DMS53 treated with DMSO at 0.1 percent for 48 hours (cell line): ENCODE measurements around the gene FEN1.
A peak's percentile ranks its signal among the peaks of the same experiment; 100 is the strongest.

ENCODE experiments used
- DNase-seq: peaks from one replicate; lab custom pipeline; 2025; ENCODE audit not compliant: unreplicated experiment; lab: John Stamatoyannopoulos, UW

FEN1 gene

GRCh38 chr11:61793083-61793828 lies 545 bp downstream of the FEN1 start:
- DNase-seq: peak; percentile 36

GRCh38 chr11:61793829-61794204 lies 1.1 kb downstream of the FEN1 start:
- no peak for DNase-seq

- DNase-seq: no peak
Observed at GRCh38 chr11:61794579-61794978, 1.9 kb downstream of the FEN1 start.

- no peak for DNase-seq
Observed at GRCh38 chr11:61795459-61795858, 2.7 kb downstream of the FEN1 start.

- no peak for DNase-seq
Observed at GRCh38 chr11:61795876-61796526, 3.3 kb downstream of the FEN1 start.

GRCh38 chr11:61797263-61797944 lies 4.7 kb downstream of the FEN1 start:
- DNase-seq: peak; percentile 67

GRCh38 chr11:61799665-61800284 lies 7.1 kb downstream of the FEN1 start:
- no peak for DNase-seq

- DNase-seq: no peak
Observed at GRCh38 chr11:61800331-61801281, 7.9 kb downstream of the FEN1 start.

- no peak for DNase-seq
Observed at GRCh38 chr11:61802605-61803004, 9.9 kb downstream of the FEN1 start.

- no peak for DNase-seq
Observed at GRCh38 chr11:61803889-61804647, 11.4 kb downstream of the FEN1 start.

- no peak for DNase-seq
Observed at GRCh38 chr11:61805146-61805545, 12.4 kb downstream of the FEN1 start.

GRCh38 chr11:61806785-61807184 lies 14.1 kb downstream of the FEN1 start:
- DNase-seq: no peak

GRCh38 chr11:61810671-61811175 lies 18.0 kb downstream of the FEN1 start:
- DNase-seq: no peak

GRCh38 chr11:61811831-61812230 lies 19.1 kb downstream of the FEN1 start:
- DNase-seq: no peak

- DNase-seq: no peak
Observed at GRCh38 chr11:61812736-61813411, 20.2 kb downstream of the FEN1 start.

- DNase-seq: peak; percentile 54
Observed at GRCh38 chr11:61814247-61814957, 21.7 kb downstream of the FEN1 start.

GRCh38 chr11:61814958-61815789 lies 22.5 kb downstream of the FEN1 start:
- peak; percentile 93 for DNase-seq
